Gastrocnemius medialis (tissue), 4 donors: Measurements from ENCODE around the gene AWAT2. TPM values are rescaled to one million over a fixed set of nuclear protein-coding genes. Genes with fewer than 3 reads are reported as not detected.

ENCODE experiments used
- ATAC-seq, 2 donors: fragments of 150-250 bp; one replicate each; pipeline ENCODE4 v1.9.1; 2016
- DNase-seq, 2 donors: peaks; one replicate each; pipeline ENCODE4 v3.0.0-alpha.2; 2019
- H3K27ac ChIP-seq, 4 donors: fragments of 200-600 bp; sonication (generic); 1 replicate in 1 of 4; 2 replicates in 3 of 4; pipeline ENCODE4 v1.5.1; 2016 to 2018; ENCODE audit warnings: mild to moderate bottlenecking in 2 of 4, moderate library complexity in 1 of 4
- H3K27me3 ChIP-seq, 3 donors: fragments of 200-600 bp; sonication (generic) in 2 of 3; 1 replicate in 1 of 3; 2 replicates in 2 of 3; pipeline versions ENCODE4 v1.5.1 to v1.6.0; 2016 to 2019; ENCODE audit warnings: mild to moderate bottlenecking in 1 of 3, moderate library complexity in 1 of 3
- H3K36me3 ChIP-seq, 2 donors: fragments of 200-600 bp; sonication (generic) in 1 of 2; one replicate each; pipeline ENCODE4 v1.5.1; 2017 to 2018
- H3K4me1 ChIP-seq, 2 donors: fragments of 200-600 bp; sonication (generic) in 1 of 2; one replicate each; pipeline ENCODE4 v1.5.1; 2016 to 2017; ENCODE audit warnings: mild to moderate bottlenecking in 2 of 2
- H3K4me3 ChIP-seq, 4 donors: fragments of 200-600 bp; sonication (generic) in 3 of 4; 1 replicate in 1 of 4; 2 replicates in 3 of 4; pipeline ENCODE4 v1.5.1; 2016 to 2019; ENCODE audit warnings: mild to moderate bottlenecking in 2 of 4
- H3K9me3 ChIP-seq, 3 donors: fragments of 200-600 bp; sonication (generic) in 2 of 3; 1 replicate in 1 of 3; 2 replicates in 2 of 3; pipeline ENCODE4 v1.5.1; 2016 to 2019
- POLR2A ChIP-seq, 2 donors: fragments of 450-650 bp; IDR thresholded peaks; one replicate each; pipeline ENCODE4 v1.6.1; 2017; ENCODE audit warnings: antibody characterized with exemption in 2 of 2, mild to moderate bottlenecking in 2 of 2, moderate library complexity in 2 of 2
- in situ Hi-C, 4 donors: fragments of 200-750 bp; cut with MboI; loops; one replicate each; pipeline versions ENCODE4 v1.15.0 to v1.8.0; 2017; ENCODE audit warnings: low sequenced_read_pairs in 4 of 4
- intact Hi-C: fragments of 100-400 bp; cut with DNase I; formaldehyde crosslinking; loops from one replicate; pipeline ENCODE4 v1.15.1; 2023; ENCODE audit warnings: low total_unique reads
- total RNA-seq, 4 donors: library from RNA; depleted of rRNA; stranded (reverse); fragments of >200 nt; gene quantifications; one replicate each; pipeline versions ENCODE4 v1.1.0 to v1.2.3, GENCODE V29; 2016
- TF ChIP-seq, protein P1 (sequence below), 5 experiments: fragments of 450-650 bp in 3 of 5; fragments of 200-600 bp in 2 of 5; sonication (generic) in 2 of 5; IDR thresholded peaks in 4 of 5; conservative IDR thresholded peaks in 1 of 5; 1 replicate in 4 of 5; 2 replicates in 1 of 5; pipeline ENCODE4 v1.5.1; 2016 to 2019; ENCODE audit warnings: antibody characterized with exemption in 5 of 5, mild to moderate bottlenecking in 3 of 5, moderate library complexity in 3 of 5

The AWAT2 gene
- total RNA-seq, 4 donors from 2014 or later, result not detected

GRCh38 chrX:70054391-70054790 is 4.7 kb upstream of the AWAT2 start:
- intact Hi-C loops, result no loop called here
- no peak for ATAC-seq
- Histone ChIP-seq H3K27ac (no peak overlapping the region), H3K27me3 (peaks cover 0 to 4% (median 0%) of the 10 kb centered on the region in 3 donors), H3K4me3 (no peak overlapping the region), H3K36me3 (no peaks in the 10 kb centered on the region), H3K4me1 (no peaks in the 10 kb centered on the region), H3K9me3 (no peaks in the 10 kb centered on the region)
- in situ Hi-C loops, result no loop called here
- DNase-seq, result no peak
- TF ChIP-seq, protein P1, sequence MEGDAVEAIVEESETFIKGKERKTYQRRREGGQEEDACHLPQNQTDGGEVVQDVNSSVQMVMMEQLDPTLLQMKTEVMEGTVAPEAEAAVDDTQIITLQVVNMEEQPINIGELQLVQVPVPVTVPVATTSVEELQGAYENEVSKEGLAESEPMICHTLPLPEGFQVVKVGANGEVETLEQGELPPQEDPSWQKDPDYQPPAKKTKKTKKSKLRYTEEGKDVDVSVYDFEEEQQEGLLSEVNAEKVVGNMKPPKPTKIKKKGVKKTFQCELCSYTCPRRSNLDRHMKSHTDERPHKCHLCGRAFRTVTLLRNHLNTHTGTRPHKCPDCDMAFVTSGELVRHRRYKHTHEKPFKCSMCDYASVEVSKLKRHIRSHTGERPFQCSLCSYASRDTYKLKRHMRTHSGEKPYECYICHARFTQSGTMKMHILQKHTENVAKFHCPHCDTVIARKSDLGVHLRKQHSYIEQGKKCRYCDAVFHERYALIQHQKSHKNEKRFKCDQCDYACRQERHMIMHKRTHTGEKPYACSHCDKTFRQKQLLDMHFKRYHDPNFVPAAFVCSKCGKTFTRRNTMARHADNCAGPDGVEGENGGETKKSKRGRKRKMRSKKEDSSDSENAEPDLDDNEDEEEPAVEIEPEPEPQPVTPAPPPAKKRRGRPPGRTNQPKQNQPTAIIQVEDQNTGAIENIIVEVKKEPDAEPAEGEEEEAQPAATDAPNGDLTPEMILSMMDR (IDR thresholded peaks at IDR 0.05 in 4 of 5, conservative IDR thresholded peaks at IDR 0.05 in 1 of 5), result no peak
- TF ChIP-seq POLR2A (IDR thresholded peaks at IDR 0.05), result no peak

GRCh38 chrX:70052895-70053615 is 3.3 kb upstream of the AWAT2 start:
- H3K4me3 ChIP-seq, result no peak overlapping the region
- in situ Hi-C loops, result no loop called here
- TF ChIP-seq, protein P1 (IDR thresholded peaks at IDR 0.05 in 4 of 5, conservative IDR thresholded peaks at IDR 0.05 in 1 of 5), result no peak
- no peak for TF ChIP-seq POLR2A (IDR thresholded peaks at IDR 0.05)
- no peak overlapping the region for H3K27ac ChIP-seq
- no peaks in the 10 kb centered on the region for H3K4me1 ChIP-seq
- intact Hi-C loops, result no loop called here
- peaks cover 0 to 4% (median 0%) of the 10 kb centered on the region in 3 donors for H3K27me3 ChIP-seq
- H3K36me3 ChIP-seq, result no peaks in the 10 kb centered on the region
- DNase-seq, result no peak
- no peak for ATAC-seq
- no peaks in the 10 kb centered on the region for H3K9me3 ChIP-seq

DNA sequence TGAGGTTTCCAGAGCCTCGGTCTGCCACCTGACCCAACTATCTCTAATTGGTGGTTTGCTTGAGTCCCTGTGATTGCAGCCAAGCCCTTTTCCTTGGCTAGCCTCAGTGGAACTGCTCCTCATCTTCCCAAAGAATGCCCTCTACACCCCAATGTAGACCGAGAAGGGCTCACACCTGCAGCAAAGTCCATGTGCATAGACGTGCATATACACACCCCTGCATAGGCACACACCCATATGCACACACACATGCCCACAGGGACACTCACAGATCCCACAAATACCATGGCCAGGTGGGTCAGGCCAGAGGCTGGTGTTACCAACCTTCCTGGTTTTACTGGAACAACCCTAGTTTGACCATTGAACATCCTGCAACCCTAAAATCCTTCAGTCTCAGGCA is 332 bp downstream of the AWAT2 start:
- Histone ChIP-seq H3K4me3 (no peak overlapping the region), H3K36me3 (no peaks in the 10 kb centered on the region), H3K9me3 (no peaks in the 10 kb centered on the region), H3K27me3 (no peaks in the 10 kb centered on the region), H3K4me1 (no peaks in the 10 kb centered on the region), H3K27ac (no peak overlapping the region)
- in situ Hi-C loops (loop anchor here in 1 of 4 donors (25.0 kb wide), 1 partner anchor 512 kb away; no protein-coding TSS in a partner anchor), intact Hi-C loops (no loop called here)
- no peak for DNase-seq
- TF ChIP-seq POLR2A (IDR thresholded peaks at IDR 0.05), result no peak
- TF ChIP-seq, protein P1 (IDR thresholded peaks at IDR 0.05 in 4 of 5, conservative IDR thresholded peaks at IDR 0.05 in 1 of 5), result no peak
- no peak for ATAC-seq

- TF ChIP-seq POLR2A (IDR thresholded peaks at IDR 0.05), result no peak
- TF ChIP-seq, protein P1 (IDR thresholded peaks at IDR 0.05 in 4 of 5, conservative IDR thresholded peaks at IDR 0.05 in 1 of 5), result no peak
Observed at GRCh38 chrX:70046978-70047377, 2.8 kb downstream of the AWAT2 start.

More at GRCh38 chrX:70046978-70047377, 2.8 kb downstream of the AWAT2 start:
- Histone ChIP-seq H3K4me1 (no peaks in the 10 kb centered on the region), H3K27ac (no peak overlapping the region), H3K36me3 (no peaks in the 10 kb centered on the region), H3K27me3 (no peaks in the 10 kb centered on the region), H3K4me3 (no peak overlapping the region), H3K9me3 (no peaks in the 10 kb centered on the region)
- in situ Hi-C loops, result loop anchor here in 1 of 4 donors (25.0 kb wide), 1 partner anchor 510 kb away; no protein-coding TSS in a partner anchor
- ATAC-seq, result no peak
- intact Hi-C loops, result no loop called here
- no peak for DNase-seq
